Stimulated activated CD4-positive, alpha-beta T cell treated with anti-CD3 and anti-CD28 coated beads, Interleukin-1b, Interleukin-23, amount 100 ng/mL, for 1 hour (primary cell): ENCODE measurements around the gene SLTM.
"Not testable (repeated sequence)": the region's sequence is repeated elsewhere in the genome, so short reads cannot be mapped to it uniquely, and the experiment has no call there.

ENCODE experiments used
- DNase-seq, 2 donors: peaks; one replicate each; pipeline ENCODE4 v3.0.0-alpha.2; 2020; ENCODE audit warnings: low read depth in 2 of 2

SLTM gene

GRCh38 chr15:58876306-58877106, 57.0 kb downstream of the SLTM start:
- DNase-seq: no peak

- no peak for DNase-seq
These were observed 58.1 kb downstream of the SLTM start for GRCh38 chr15:58875343-58875742.

- DNase-seq: no peak
These were observed 60.2 kb downstream of the SLTM start for GRCh38 chr15:58873267-58873666.

- no peak for DNase-seq
These were observed 63.0 kb downstream of the SLTM start for GRCh38 chr15:58870451-58870850.

GRCh38 chr15:58867926-58868325, 65.6 kb downstream of the SLTM start:
- DNase-seq: no peak

- DNase-seq: no peak
These were observed 68.0 kb downstream of the SLTM start for GRCh38 chr15:58865425-58865880.

GRCh38 chr15:58864602-58865424, 68.7 kb downstream of the SLTM start:
- no peak for DNase-seq

GRCh38 chr15:58862326-58862725, 71.2 kb downstream of the SLTM start:
- no peak for DNase-seq

- DNase-seq: not testable (repeated sequence)
These were observed 76.9 kb downstream of the SLTM start for GRCh38 chr15:58856621-58857020.

- DNase-seq: no peak
These were observed 77.4 kb downstream of the SLTM start for GRCh38 chr15:58856086-58856485.

GRCh38 chr15:58854593-58854992, 78.9 kb downstream of the SLTM start:
- no peak for DNase-seq

- no peak for DNase-seq
These were observed 81.1 kb downstream of the SLTM start for GRCh38 chr15:58852347-58852746.

- DNase-seq: not testable (repeated sequence)
These were observed 82.3 kb downstream of the SLTM start for GRCh38 chr15:58851205-58851604.

- DNase-seq: no peak
These were observed 90.6 kb downstream of the SLTM start for GRCh38 chr15:58842713-58843396.

GRCh38 chr15:58840048-58840447, 93.4 kb downstream of the SLTM start:
- DNase-seq: no peak

GRCh38 chr15:58839485-58839884, 94.0 kb downstream of the SLTM start:
- no peak for DNase-seq

- not testable (repeated sequence) for DNase-seq
These were observed 99.6 kb downstream of the SLTM start for GRCh38 chr15:58833681-58834426.

- DNase-seq: no peak
These were observed 102.9 kb downstream of the SLTM start for GRCh38 chr15:58830556-58830955.
